CD14-positive monocyte (primary cell): ENCODE data around the gene APOL5. TPM values are rescaled to one million over a fixed set of nuclear protein-coding genes. Genes with fewer than 3 reads are reported as not detected.

Source experiments
- DNase-seq, 3 donors: peaks; one replicate each; pipeline ENCODE4 v3.0.0-alpha.2; 2011 to 2022
- H2AFZ ChIP-seq: 2 replicates; pipeline ENCODE4 v1.6.0; 2012; ENCODE audit warnings: mild to moderate bottlenecking, low read depth, low read length, inconsistent platforms; ENCODE audit not compliant: insufficient read depth, poor library complexity, severe bottlenecking
- H3K27ac ChIP-seq, 2 donors: 1 replicate in 1 of 2; 2 replicates in 1 of 2; pipeline ENCODE4 v1.5.1; 2012 to 2013; ENCODE audit warnings: low read length in 2 of 2, control low read depth in 1 of 2, inconsistent platforms in 1 of 2, low read depth in 1 of 2, mild to moderate bottlenecking in 1 of 2
- H3K27me3 ChIP-seq, 2 donors: one replicate each; pipeline versions ENCODE4 v1.6.0 to v1.6.1; 2011 to 2013; ENCODE audit warnings: low read length in 2 of 2; ENCODE audit not compliant: control insufficient read depth in 2 of 2, insufficient read depth in 2 of 2
- H3K36me3 ChIP-seq, 2 donors: replicated peaks in 1 of 2; 1 replicate in 1 of 2; 2 replicates in 1 of 2; pipeline versions ENCODE4 v1.5.1 to v1.6.1; 2012 to 2013; ENCODE audit warnings: low read length in 2 of 2, control low read depth in 1 of 2, inconsistent platforms in 1 of 2, mild to moderate bottlenecking in 1 of 2; ENCODE audit not compliant: insufficient read depth in 2 of 2, control insufficient read depth in 1 of 2
- H3K4me1 ChIP-seq, 2 donors: 1 replicate in 1 of 2; 2 replicates in 1 of 2; pipeline versions ENCODE4 v1.5.1 to v1.6.1; 2012 to 2013; ENCODE audit warnings: low read length in 2 of 2, control low read depth in 1 of 2, inconsistent platforms in 1 of 2, mild to moderate bottlenecking in 1 of 2, moderate library complexity in 1 of 2; ENCODE audit not compliant: insufficient read depth in 2 of 2, control insufficient read depth in 1 of 2
- H3K4me2 ChIP-seq: replicated peaks from 2 replicates; pipeline ENCODE3; 2012; ENCODE audit warnings: low read length, moderate library complexity, mild to moderate bottlenecking; ENCODE audit not compliant: poor library complexity, severe bottlenecking; ENCODE audit errors: extremely low read depth
- H3K4me3 ChIP-seq, 3 experiments: fragments of 200-600 bp in 1 of 3; sonication (generic) in 1 of 3; replicated peaks in 1 of 3; 1 replicate in 2 of 3; 2 replicates in 1 of 3; pipeline ENCODE4 v1.5.1; 2011 to 2013; ENCODE audit warnings: low read length in 3 of 3, mild to moderate bottlenecking in 3 of 3, control low read depth in 2 of 3, low read depth in 2 of 3, inconsistent platforms in 1 of 3, moderate library complexity in 1 of 3
- H3K79me2 ChIP-seq: 2 replicates; pipeline ENCODE4 v1.6.0; 2012; ENCODE audit warnings: mild to moderate bottlenecking, control low read depth, inconsistent platforms, low read length, moderate library complexity; ENCODE audit not compliant: insufficient read depth
- H3K9ac ChIP-seq: 2 replicates; pipeline ENCODE4 v1.6.0; 2017; ENCODE audit warnings: low read length, mild to moderate bottlenecking; ENCODE audit not compliant: insufficient read depth, poor library complexity, severe bottlenecking
- H3K9me3 ChIP-seq, 2 donors: replicated peaks in 1 of 2; 1 replicate in 1 of 2; 2 replicates in 1 of 2; pipeline versions ENCODE4 v1.5.1 to v1.6.1; 2012 to 2013; ENCODE audit warnings: low read length in 2 of 2, control low read depth in 1 of 2; ENCODE audit not compliant: control insufficient read depth in 1 of 2, insufficient read depth in 1 of 2
- H4K20me1 ChIP-seq: 2 replicates; pipeline ENCODE4 v1.6.0; 2012; ENCODE audit warnings: mild to moderate bottlenecking, low read length, control low read depth, moderate library complexity; ENCODE audit not compliant: insufficient read depth
- H3K27ac Mint-ChIP-seq, 7 donors: one replicate each; pipeline ENCODE4 v1.8.0; 2020; ENCODE audit warnings: mild to moderate bottlenecking in 7 of 7, mixed read lengths in 7 of 7, moderate library complexity in 6 of 7, inconsistent platforms in 2 of 7
- H3K27me3 Mint-ChIP-seq, 3 donors: one replicate each; pipeline ENCODE4 v1.8.0; 2021 to 2022; ENCODE audit warnings: low read depth in 3 of 3, mild to moderate bottlenecking in 3 of 3, mixed read lengths in 3 of 3, moderate library complexity in 3 of 3, inconsistent platforms in 1 of 3
- H3K36me3 Mint-ChIP-seq, 2 donors: one replicate each; pipeline ENCODE4 v1.8.0; 2020; ENCODE audit warnings: mixed read lengths in 2 of 2, inconsistent platforms in 1 of 2, mild to moderate bottlenecking in 1 of 2
- H3K4me1 Mint-ChIP-seq: one replicate; pipeline ENCODE4 v1.8.0; 2020; ENCODE audit warnings: mild to moderate bottlenecking, mixed read lengths
- H3K4me3 Mint-ChIP-seq, 2 donors: one replicate each; pipeline ENCODE4 v1.8.0; 2020; ENCODE audit warnings: mild to moderate bottlenecking in 2 of 2, mixed read lengths in 2 of 2, moderate library complexity in 1 of 2
- H3K9me3 Mint-ChIP-seq, 7 donors: one replicate each; pipeline ENCODE4 v1.8.0; 2020 to 2022; ENCODE audit warnings: mixed read lengths in 7 of 7, mild to moderate bottlenecking in 6 of 7, moderate library complexity in 6 of 7, inconsistent platforms in 2 of 7
- WGBS: methylation state at CpG from one replicate; pipeline ENCODE4 v1.1.5; 2013; ENCODE audit warnings: missing lambda C conversion rate; ENCODE audit not compliant: insufficient coverage; 5-methylcytosine and 5-hydroxymethylcytosine counted together
- intact Hi-C, 2 donors: fragments of 100-400 bp; cut with micrococcal nuclease; formaldehyde crosslinking; loops; one replicate each; pipeline versions ENCODE4 v1.15.0 to v1.15.1; 2023
- polyA plus RNA-seq, 3 donors: library from polyadenylated mRNA; depleted of rRNA in 1 of 3; unstranded in 2 of 3; stranded (reverse) in 1 of 3; fragments of 300-500 nt in 2 of 3; fragments of >200 nt in 1 of 3; fragmentation: Illumina TruSeq in 2 of 3; gene quantifications; 1 replicate in 2 of 3; 2 replicates in 1 of 3; pipeline ENCODE4 v1.2.3, GENCODE V29; 2012 to 2021
- TF ChIP-seq, protein P1 (sequence below): fragments of 200-600 bp; IDR thresholded peaks from one replicate; pipeline ENCODE4 v1.8.0; 2022; ENCODE audit warnings: antibody characterized with exemption, mild to moderate bottlenecking

APOL5 gene
- polyA plus RNA-seq, 3 donors, result not detected

DNA sequence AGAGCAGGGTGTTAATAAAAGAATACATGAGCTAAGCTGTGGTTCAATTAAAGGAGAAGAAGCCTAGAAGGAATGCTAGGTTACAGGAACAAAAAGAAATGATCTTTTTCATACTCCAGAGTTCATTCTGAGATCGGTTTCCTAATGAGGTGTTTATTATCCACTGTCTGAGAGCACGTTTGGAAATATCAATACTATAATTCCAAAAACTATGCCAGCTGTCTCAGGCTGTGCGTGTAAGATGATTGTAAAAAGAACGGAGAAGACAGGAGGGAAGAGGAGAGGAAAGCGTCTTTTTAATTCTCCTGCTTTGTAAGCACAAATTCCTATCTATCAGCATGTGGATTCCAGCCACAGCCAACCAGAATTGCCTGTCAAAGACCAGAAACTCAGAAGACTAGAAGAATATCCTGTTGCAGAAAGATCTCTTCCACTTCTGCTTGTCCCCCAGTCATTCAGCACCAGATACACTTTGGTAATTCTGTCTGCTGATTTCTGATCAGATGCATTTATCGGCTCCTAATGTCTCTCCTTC lies 25.7 kb downstream of the APOL5 start:
- H3K27me3 Mint-ChIP-seq, result peaks cover 0 to 4% (median 2%) of the 10 kb centered on the region in 3 donors
- no peak overlapping the region for H3K27ac Mint-ChIP-seq
- H3K79me2 ChIP-seq, result no peaks in the 10 kb centered on the region
- intact Hi-C loops, result no loop called here
- H3K27me3 ChIP-seq, result no peaks in the 10 kb centered on the region
- H3K4me1 Mint-ChIP-seq, result no peaks in the 10 kb centered on the region
- no peaks in the 10 kb centered on the region for H4K20me1 ChIP-seq
- no peak overlapping the region for H3K9ac ChIP-seq
- H3K4me3 ChIP-seq, result no peak overlapping the region
- no peak overlapping the region for H3K4me3 Mint-ChIP-seq
- TF ChIP-seq, protein P1, sequence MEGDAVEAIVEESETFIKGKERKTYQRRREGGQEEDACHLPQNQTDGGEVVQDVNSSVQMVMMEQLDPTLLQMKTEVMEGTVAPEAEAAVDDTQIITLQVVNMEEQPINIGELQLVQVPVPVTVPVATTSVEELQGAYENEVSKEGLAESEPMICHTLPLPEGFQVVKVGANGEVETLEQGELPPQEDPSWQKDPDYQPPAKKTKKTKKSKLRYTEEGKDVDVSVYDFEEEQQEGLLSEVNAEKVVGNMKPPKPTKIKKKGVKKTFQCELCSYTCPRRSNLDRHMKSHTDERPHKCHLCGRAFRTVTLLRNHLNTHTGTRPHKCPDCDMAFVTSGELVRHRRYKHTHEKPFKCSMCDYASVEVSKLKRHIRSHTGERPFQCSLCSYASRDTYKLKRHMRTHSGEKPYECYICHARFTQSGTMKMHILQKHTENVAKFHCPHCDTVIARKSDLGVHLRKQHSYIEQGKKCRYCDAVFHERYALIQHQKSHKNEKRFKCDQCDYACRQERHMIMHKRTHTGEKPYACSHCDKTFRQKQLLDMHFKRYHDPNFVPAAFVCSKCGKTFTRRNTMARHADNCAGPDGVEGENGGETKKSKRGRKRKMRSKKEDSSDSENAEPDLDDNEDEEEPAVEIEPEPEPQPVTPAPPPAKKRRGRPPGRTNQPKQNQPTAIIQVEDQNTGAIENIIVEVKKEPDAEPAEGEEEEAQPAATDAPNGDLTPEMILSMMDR, result no peak
- H3K36me3 ChIP-seq, result no peaks in the 10 kb centered on the region
- H3K4me2 ChIP-seq, result no peak overlapping the region
- H3K4me1 ChIP-seq, result no peaks in the 10 kb centered on the region
- no peak for DNase-seq
- H2AFZ ChIP-seq, result no peak overlapping the region
- no peaks in the 10 kb centered on the region for H3K36me3 Mint-ChIP-seq
- H3K9me3 ChIP-seq, result no peaks in the 10 kb centered on the region
- no peak overlapping the region for H3K27ac ChIP-seq
- no peaks in the 10 kb centered on the region for H3K9me3 Mint-ChIP-seq
- no CpG with 5 or more reads among the region's 6 CpGs for WGBS

DNA sequence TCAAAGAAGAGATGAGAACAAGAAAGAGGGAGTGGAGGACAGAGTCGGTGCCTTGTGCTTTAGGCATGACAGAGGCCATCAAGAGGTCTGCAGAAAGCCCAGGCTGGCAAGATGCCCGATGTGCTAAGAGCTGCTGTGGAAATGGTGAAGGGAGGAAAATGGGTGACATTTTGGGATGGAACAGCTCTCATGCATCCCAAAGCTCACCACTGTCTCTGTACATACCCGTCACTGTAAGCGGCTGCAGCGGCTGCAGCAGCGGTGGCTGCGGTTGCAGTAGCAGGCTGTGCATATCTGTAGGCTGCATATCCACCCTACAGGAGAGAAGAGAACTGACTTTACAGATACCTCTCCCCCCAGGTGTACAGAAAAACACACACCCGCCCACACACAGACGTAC lies 28.6 kb downstream of the APOL5 start:
- Histone ChIP-seq H4K20me1 (no peaks in the 10 kb centered on the region), H3K9me3 (no peaks in the 10 kb centered on the region), H2AFZ (no peak overlapping the region), H3K4me1 (no peaks in the 10 kb centered on the region), H3K9ac (no peak overlapping the region), H3K4me3 (no peak overlapping the region), H3K36me3 (no peaks in the 10 kb centered on the region), H3K27ac (no peak overlapping the region), H3K4me2 (no peak overlapping the region), H3K27me3 (no peaks in the 10 kb centered on the region), H3K79me2 (no peaks in the 10 kb centered on the region)
- TF ChIP-seq, protein P1, result no peak
- H3K27ac Mint-ChIP-seq, result no peak overlapping the region
- intact Hi-C loops, result no loop called here
- H3K36me3 Mint-ChIP-seq, result no peaks in the 10 kb centered on the region
- no peak for DNase-seq
- WGBS, result 100% methylated on average over 2 of the region's 9 CpGs
- H3K4me3 Mint-ChIP-seq, result no peak overlapping the region
- H3K4me1 Mint-ChIP-seq, result no peaks in the 10 kb centered on the region
- peaks cover 0 to 4% (median 0%) of the 10 kb centered on the region in 3 donors for H3K27me3 Mint-ChIP-seq
- no peaks in the 10 kb centered on the region for H3K9me3 Mint-ChIP-seq
